Stimulated activated CD4-positive, alpha-beta T cell treated with anti-CD3 and anti-CD28 coated beads, TNF-alpha, amount 100 ng/mL, for 1 hour (primary cell): ENCODE measurements around the gene WRAP73.
A peak's percentile ranks its signal among the peaks of the same experiment; 100 is the strongest.
"Not testable (repeated sequence)": the region's sequence is repeated elsewhere in the genome, so short reads cannot be mapped to it uniquely, and the experiment has no call there.

ENCODE experiments used
- DNase-seq, 3 donors: peaks; one replicate each; pipeline ENCODE4 v3.0.0-alpha.2; 2020; ENCODE audit warnings: low read depth in 3 of 3, low spot score in 1 of 3

WRAP73 gene

DNA sequence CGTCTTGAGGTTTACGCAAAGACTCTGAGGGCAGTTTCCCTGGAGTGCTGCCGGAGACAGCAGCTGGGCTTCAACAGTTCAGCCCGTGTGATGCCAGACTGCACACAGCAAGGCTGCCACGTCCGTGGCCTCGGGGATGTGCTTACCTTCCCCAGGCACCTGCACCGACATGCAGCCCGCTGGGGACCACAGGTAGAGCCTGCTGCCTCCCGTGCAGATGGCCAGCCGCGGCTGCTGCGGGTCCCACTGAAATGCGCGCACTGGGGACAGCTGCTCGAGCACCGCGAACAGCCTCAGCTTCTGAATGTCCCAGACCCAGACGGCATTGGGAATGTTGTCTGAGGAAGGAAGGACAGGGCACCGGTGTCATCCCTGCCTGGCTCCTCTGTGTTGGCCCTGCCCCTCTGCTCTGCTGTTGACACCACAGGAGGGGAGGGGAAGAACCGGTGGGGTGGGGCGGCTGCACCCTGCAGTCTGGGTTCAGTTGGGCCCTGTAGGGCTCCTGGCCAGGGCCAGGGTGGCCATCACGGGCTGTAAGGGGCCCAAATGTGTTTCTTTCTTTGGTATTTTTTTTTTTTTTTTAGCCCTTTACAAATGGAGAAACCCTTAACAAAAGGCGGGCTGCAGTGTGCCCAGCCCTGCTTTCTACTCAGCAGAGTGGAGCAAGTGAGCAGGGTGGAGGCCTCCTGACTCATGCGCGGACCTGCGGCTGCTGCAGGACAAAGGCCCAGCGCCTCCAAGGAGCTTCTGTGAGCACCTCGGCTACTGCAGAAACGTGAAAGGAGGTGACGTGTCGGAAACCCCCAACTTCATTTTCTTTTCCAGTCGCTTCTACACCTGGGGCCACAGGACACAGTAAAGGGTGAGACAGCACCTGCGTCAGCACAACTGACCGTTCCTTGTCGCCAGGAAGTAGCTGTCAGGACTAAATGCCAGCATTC, 18.3 kb downstream of the WRAP73 start:
- DNase-seq, result no peak

DNA sequence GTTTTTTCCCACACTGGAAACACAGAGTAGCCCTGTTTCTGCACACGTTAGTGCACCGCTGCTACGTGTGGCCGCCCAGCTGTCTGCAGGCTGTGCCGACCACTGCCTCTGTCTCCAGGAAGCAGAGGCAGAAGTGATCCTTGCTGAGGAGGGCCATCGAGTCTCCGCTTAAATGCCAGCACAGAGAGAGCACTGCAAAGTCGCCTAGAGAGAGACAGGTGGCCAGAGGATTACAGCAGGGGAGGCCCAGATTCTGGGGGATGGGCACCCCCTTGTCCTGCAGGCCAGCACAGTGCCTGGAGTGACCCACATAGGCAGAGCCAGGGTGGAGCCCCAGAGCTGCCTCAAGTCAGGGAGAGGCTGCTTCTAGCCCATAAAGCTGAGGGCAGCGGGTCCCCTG, 19.0 kb downstream of the WRAP73 start:
- no peak for DNase-seq

DNA sequence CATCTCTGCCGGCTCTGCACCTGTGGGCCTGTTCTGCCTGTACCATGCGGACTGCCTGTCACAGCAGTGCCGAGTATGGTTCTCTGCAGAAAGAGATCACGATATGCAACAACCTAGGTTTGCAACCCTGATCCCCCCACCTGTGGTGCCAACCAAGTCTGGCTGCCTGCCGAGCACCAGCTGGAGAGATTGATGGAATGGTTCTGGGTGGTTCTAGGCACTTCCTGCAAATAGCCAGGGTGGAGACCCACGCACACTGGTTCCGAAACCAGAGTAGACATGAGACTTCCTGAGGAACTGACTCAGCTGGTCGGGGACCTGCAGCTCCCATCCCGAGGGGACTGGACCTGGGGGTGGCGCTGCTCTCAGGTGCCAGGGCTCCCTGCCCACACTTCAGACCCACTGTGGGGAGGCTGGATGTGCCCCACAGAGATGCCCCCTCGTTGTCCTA, 19.7 kb downstream of the WRAP73 start:
- DNase-seq, result no peak

DNA sequence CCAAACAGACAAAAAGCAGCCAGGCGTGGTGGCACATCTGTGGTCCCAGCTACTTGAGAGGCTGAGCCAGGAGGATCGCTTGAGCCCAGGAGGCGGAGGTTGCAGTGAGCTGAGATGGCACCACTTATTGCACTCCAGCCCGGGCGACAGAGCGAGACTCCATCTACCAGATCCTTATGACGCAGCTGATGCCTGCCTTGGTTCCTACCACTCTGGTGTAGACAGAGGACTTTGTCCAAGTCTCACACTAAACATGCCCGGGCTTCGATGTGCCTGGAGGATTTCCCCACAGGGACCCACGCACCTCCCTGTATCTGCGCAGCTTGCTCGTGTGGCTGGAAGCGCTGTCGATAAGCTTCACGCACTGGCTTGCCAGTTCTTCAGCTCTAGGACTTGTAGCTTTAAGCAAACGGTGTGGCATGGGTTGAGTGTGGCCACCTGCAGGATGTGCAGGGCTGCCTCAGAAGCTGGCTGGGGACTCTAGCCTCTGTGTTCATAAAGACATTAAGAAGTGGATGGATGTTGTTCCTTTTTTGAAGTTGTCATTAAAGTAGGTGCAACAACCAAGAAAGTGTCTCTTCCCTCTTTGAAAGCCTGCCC, 20.2 kb downstream of the WRAP73 start:
- DNase-seq, result no peak

DNA sequence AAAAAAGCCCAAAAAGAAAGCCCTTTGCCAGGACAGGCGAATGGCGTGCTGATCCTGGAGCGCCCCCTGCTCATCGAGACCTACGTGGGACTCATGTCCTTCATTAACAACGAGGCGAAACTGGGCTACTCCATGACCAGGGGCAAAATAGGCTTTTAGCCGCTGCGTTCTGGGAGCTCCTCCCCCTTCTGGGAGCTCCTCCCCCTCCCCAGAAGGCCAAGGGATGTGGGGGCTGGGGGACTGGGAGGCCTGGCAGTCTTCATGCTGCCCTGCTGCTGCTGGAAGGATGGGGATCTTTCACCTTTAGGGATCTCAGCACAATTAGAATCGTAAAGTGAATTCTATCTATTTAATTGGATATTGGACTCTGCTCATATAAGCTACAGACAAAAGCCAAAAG, 21.5 kb downstream of the WRAP73 start:
- DNase-seq, result no peak

DNA sequence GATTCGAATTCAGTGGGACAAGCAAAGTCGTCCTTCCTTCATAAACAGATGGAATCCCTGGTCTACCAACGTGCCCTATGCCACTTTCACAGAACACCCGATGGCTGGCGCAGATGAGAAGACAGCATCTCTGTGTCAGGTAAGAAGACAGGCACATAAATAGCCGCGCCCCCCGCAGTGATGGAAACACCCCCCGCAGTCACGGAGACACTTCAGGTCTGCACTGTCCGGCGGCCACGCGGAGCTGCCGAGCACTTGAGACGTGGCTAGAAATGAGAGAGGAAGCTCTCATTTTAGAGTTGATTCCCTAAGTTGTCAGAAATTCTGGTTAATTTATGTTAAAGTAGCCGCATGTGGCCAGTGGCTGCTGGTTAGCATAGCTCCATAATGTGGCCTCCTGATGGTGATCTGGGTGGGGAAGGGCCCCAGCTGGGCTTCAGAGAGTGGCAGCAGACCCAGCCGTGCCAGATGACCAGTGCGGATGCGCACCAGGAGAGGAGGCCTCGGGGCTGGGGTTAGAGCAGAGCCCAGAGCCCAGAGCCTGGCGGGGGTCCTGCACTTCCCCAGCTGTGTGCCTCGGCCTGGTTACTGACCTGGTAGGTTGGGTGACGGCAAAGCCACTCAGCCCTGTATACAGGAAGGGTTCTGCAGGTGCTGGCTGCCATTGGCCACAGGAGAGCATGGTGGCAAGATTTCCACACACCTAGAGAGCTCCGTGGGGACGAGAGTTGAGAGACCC, 22.2 kb downstream of the WRAP73 start:
- DNase-seq, result no peak

DNA sequence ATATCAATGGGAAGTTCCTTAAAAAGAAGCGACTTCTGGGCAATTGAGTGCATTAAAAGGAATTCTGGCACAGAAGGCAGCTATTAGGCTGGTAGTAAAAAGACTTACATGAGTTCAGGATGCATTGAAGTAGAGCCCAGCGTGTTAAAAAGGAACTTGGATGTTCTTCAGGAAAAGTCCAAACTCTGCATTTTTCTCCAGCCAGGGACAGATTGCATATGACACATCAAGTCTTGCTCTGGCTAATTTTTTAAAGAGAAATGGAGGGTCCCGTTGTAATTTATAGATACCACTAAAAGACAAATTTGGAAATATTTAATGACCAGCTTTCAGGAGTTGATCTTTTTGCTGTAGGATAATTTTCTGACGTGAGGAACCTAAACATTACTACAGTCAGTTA, 23.9 kb downstream of the WRAP73 start:
- no peak for DNase-seq

DNA sequence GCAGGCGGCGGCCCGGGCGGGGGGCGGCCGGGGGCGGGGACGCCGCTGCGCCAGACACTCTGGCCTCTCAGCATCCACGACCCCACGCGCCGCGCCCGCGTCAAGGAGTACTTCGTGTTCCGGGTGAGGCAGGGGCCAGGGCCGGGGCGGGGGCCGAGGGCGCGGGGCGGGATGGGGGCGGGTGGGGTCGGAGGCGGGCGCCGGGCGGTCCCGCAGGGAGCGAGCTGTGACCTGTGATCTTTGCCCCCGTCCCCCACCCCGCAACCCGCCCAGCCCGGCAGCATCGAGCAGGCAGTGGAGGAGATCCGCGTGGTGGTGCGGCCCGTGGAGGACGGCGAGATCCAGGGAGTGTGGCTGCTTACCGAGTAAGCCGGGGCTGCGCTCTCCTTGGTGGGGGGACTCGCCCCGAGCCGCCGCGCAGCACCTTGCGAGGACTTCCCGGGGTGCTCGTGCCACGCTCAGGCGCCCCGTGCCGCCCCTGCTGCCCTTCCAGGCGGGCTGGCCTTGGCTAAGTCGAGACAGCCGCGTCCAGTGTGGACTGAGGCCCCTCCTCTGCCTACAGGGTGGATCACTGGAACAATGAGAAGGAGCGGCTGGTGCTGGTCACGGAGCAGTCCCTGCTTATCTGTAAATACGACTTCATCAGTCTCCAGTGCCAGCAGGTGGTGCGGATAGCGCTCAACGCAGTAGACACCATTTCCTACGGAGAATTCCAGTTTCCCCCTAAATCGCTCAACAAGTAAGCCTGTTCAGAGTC, 24.6 kb downstream of the WRAP73 start:
- no peak for DNase-seq

DNA sequence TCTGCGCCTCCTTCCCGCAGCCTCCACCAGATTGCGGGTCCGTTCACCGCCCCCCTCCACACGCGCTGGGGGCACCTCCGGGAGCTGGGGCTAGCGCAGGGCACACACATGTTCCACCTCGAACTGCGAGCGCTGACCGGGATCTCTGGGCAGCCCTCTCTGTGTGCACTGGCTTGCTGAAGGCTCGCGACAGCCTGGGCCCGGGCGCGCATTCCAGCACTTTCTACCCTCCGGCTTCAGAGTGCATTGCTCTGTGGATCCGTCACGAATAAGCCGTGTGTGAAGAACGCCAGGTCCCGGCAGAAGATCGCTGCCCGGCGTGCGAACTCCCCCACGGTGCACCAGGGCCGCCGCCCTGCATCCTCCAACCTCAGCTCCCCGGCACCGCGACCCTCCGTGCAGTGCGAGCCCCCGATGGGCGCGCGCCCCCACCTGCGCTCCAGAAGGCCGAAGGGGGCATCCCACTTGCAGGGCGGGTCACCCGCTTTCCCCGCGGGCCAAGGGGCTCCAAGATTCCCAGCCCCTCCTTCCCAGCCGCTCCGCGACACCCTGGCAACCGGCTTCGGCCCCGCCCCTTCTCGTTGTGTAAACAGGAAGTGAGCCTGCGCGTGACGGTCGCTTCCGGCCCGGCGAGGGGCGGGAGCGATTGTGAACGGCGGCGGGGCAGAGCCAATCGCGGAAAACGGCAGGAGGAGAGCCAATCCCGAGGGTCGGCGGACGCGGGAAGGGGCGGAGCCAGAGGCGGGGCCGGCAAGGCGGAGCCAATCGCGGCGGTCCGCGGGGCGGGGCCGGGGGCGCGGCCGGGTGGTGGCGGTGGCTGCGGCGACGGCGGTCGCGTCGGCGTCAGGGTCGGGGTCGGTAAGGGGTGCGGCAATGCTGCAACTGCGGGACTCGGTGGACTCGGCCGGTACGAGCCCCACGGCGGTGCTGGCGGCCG, 25.4 kb downstream of the WRAP73 start, which contains the start of gene TPRG1L:
TPRG1L (plus strand) TSS at position 816 of the 937 bp plus-strand sequence; CDS start at position 874, 58 bp downstream.
- DNase-seq, result peak; percentile 92 to 98 (median 96)

DNA sequence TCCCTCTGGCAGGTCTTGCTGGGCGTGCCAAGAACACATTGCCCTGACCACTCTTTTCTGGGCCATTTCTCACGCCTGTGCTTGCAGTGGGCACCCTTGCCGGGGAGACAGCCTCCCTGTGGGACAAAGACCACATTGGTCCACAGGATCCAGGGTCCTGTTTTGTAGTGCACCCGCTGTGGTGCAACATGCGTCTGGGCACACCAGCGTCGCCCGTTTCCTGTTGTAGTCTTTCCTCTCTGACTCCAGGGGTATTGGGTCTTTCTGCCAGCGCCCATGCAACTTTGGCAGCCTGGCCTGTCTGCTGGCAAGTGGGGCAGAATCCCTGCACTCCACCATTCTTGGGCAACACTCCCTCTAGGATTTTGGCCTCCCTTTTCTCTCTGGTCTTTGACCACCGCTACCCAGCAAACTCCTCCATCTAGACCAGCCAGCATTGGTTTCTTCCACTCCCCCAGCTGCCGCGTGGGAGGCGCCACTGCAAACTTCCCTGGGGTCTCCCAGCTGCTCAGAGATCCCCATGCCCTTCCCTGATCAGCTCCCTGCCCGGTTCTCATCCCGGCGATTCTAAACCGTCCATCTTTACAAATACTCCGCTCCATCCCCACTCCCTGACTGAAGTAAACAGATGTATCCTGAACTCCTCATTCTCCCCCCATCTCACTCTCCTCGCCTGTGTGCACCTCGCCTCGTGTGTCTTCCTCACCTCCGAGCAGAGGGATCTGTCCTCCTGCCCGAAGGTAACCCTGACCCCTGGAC, 26.3 kb downstream of the WRAP73 start:
- DNase-seq, result no peak

DNA sequence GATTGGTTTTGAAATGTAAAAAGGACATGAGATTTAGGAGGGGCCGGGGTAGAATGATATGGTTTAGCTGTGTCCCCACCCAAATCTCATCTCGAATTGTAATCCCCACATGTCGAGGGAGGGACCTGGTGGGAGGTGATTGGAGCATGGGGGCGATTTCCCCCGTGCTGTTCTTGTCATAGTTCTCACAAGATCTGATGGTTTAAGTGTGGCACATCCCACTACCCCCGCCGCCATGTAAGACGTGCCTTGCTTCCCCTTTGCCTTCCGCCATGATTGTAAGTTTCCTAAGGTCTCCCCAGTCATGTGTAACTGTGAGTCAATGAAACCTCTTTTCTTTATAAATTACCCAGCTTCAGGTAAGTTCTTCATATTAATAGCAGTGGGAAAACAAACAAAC, 27.8 kb downstream of the WRAP73 start:
- DNase-seq, result not testable (repeated sequence)

DNA sequence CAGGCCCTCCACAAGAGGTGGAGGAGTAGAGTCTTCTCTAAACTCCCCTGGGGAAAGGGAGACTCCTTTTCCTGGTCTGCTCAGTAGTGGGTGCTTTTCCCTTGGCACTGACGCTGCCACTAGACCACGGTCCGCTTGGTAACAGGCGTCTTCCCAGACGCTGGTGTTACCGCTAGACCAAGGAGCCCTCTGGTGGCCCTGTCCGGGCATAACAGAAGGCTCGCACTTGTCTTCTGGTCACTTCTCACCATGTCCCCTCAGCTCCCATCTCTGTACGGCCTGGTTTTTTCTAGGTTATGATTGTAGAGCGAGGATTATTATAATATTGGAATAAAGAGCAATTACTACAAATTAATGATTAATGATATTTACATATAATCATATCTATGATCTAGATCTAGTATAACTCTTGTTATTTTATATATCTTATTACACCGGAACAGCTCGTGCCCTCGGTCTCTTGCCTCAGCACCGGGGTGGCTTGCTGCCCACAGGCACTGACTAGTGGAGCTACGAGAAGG, 28.7 kb downstream of the WRAP73 start:
- DNase-seq, result not testable (repeated sequence)

DNA sequence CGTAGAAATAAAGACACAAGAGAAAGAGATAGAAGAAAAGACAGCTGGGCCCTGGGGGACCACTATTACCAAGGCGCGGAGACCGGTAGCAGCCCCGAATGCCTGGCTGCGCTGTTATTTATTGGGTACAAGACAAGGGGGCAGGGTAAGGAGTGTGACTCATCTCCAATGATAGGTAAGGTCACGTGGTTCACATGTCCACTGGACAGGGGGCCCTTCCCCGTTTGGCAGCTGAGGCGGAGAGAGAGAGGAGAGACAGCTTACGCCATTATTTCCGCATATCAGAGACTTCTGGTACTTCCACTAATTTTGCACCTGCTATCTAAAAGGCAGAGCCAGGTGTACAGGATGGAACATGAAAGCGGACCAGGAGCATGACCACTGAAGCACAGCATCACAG, 29.2 kb downstream of the WRAP73 start:
- no peak for DNase-seq

DNA sequence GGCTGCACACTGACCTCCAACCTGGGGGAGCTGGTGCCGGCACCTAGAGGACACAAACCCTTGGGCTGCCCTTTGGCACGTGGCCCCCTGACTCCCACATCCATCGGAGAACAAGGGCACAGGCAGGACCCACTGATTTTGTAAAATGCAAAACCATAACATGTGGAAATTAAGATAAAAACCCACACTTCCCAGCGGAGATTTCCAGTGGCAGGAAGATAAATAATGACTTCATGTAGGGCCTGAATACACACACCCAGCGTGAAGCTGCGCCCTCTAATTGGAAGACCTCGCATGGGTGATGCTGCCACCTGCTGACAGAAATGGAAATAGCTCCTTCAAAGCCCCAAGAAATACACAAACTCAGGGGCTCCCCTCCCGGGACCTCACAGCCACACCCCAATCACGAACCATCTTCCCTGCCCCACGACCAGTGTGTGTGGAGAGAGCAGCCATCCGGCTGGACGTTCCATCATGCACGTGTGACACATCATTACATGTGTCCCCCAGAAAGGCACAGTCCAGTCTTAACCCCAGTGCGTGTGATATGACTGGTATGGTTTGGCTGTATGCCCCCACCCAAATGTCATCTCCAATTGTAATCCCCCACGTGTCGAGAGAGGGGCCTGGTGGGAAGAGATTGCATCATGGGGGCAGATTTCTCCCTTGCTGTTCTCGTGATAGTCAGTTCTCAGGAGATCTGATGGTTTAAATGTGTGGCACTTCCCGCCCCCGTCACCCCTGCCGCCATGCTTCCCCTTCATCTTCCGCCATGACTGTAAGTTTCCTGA, 30.8 kb downstream of the WRAP73 start:
- peak; percentile 45 to 55 (median 48) for DNase-seq

DNA sequence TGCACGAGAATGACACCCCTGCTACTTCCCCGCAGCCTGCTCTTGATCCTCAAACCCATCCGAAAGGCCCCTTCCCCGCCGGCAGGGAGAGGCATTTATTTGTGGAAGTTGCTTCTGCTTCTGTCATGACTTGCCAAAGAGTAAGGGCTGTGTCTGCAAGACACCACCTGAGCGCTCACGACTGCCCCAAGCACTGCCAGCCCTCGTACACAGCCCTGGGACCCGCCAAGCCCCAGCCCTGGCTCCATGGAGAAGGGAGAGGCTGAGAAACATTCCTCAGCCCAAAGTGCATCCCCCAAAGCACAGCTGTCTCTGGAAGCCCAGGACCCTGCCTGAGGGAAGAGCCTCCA, 31.4 kb downstream of the WRAP73 start:
- no peak for DNase-seq

DNA sequence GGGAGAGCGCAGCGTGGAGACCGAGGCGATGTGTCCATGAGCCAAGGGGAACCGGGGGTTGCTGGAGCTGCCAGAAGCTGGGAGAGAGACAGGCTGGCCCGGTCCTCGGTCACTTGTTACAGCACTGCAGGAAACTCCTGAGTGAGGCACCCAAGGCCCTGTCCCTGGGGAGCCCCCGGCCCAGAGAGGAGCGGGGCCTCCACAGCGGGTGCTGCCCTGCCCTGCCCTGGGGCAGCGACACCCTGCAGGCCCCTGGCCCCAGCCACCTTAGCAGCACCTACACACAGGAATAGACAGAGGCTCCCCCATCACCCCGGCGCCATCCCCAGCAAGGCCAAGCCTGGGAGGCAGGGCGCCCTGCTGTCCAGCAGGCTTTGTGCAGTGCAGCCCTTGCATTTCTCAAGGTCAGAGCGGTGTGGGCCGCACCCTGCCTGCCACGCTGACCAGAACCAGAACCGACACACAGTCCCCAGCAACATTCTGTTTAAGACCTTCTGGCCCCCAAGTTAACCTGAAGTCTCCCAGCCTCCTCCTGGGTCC, 32.0 kb downstream of the WRAP73 start:
- no peak for DNase-seq

DNA sequence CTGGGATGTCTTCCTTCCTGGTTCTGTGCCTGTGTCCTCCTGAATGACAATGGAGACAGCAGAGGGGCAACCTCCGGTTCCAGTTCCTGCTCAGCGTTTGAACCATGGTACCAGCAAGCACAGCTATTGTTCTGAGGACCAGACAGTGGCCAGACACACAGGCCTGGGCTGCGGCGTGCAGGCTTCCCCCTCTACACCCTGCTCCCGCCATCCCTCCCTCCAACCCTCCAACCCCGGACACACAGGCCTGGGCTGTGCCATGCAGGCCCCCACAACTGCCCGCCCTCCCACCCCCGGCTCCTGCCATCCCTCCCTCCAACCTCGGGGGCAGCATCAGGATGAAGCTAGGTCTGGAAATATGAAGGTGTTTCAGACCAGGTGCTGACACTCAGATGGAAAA, 33.0 kb downstream of the WRAP73 start:
- DNase-seq, result no peak
